Common myeloid progenitor, CD34-positive (primary cell): ENCODE measurements around the gene CDK10.

Source experiments
- CTCF ChIA-PET: fragments of 350-600 bp; sonication (Branson Sonifier 250); formaldehyde crosslinking; loops from one replicate; lab custom pipeline; 2021; ENCODE audit warnings: antibody characterized with exemption; lab: Charles Lee
- POLR2A ChIA-PET: fragments of 350-600 bp; sonication (Branson Sonifier 250); formaldehyde crosslinking; loops from one replicate; lab custom pipeline; 2021; ENCODE audit warnings: antibody characterized with exemption; lab: Charles Lee
- DNase-seq, 3 donors: peaks; one replicate each; pipeline versions ENCODE4 v3.0.0 to v3.0.0-alpha.2; 2013
- H3K27ac ChIP-seq, 2 experiments: 1 replicate in 1 of 2; 2 replicates in 1 of 2; pipeline ENCODE4 v1.7.0; 2013; ENCODE audit warnings: inconsistent platforms in 2 of 2, low read length in 2 of 2, mild to moderate bottlenecking in 2 of 2, low read depth in 1 of 2, moderate library complexity in 1 of 2; ENCODE audit not compliant: severe bottlenecking in 2 of 2, insufficient read depth in 1 of 2, poor library complexity in 1 of 2
- H3K27me3 ChIP-seq, 5 experiments: replicated peaks in 2 of 5; 1 replicate in 3 of 5; 2 replicates in 2 of 5; pipeline versions ENCODE4 v1.6.1 to v1.7.0; 2013; ENCODE audit warnings: low read length in 4 of 5, mild to moderate bottlenecking in 2 of 5, moderate library complexity in 2 of 5, inconsistent platforms in 1 of 5; ENCODE audit not compliant: insufficient read depth in 5 of 5, control insufficient read depth in 4 of 5
- H3K36me3 ChIP-seq, 4 experiments: 1 replicate in 2 of 4; 2 replicates in 2 of 4; pipeline versions ENCODE4 v1.6.1 to v1.7.0; 2013; ENCODE audit warnings: low read length in 3 of 4, control low read depth in 1 of 4, mild to moderate bottlenecking in 1 of 4; ENCODE audit not compliant: control insufficient read depth in 4 of 4, insufficient read depth in 4 of 4
- H3K4me1 ChIP-seq, 4 experiments: 1 replicate in 3 of 4; 2 replicates in 1 of 4; pipeline versions ENCODE4 v1.6.1 to v1.7.1; 2013; ENCODE audit warnings: low read length in 3 of 4, mild to moderate bottlenecking in 3 of 4, control low read depth in 1 of 4, inconsistent platforms in 1 of 4, moderate library complexity in 1 of 4; ENCODE audit not compliant: control insufficient read depth in 4 of 4, insufficient read depth in 4 of 4; ENCODE audit errors: control extremely low read depth in 1 of 4
- H3K4me3 ChIP-seq, 7 experiments: 1 replicate in 4 of 7; 2 replicates in 3 of 7; pipeline versions ENCODE4 v1.5.1 to v1.7.0; 2013; ENCODE audit warnings: mild to moderate bottlenecking in 7 of 7, low read length in 6 of 7, moderate library complexity in 6 of 7, inconsistent platforms in 2 of 7, low read depth in 2 of 7, control low read depth in 1 of 7; ENCODE audit not compliant: insufficient read depth in 4 of 7, control insufficient read depth in 1 of 7; ENCODE audit errors: extremely low read depth in 1 of 7
- H3K9me3 ChIP-seq, 5 experiments: 1 replicate in 4 of 5; 2 replicates in 1 of 5; pipeline versions ENCODE4 v1.6.1 to v1.7.1; 2013; ENCODE audit warnings: low read length in 4 of 5, mild to moderate bottlenecking in 2 of 5, inconsistent platforms in 1 of 5, low read depth in 1 of 5, moderate library complexity in 1 of 5; ENCODE audit not compliant: control insufficient read depth in 4 of 5, insufficient read depth in 2 of 5; ENCODE audit errors: control extremely low read depth in 1 of 5
- WGBS: methylation state at CpG from one replicate; pipeline ENCODE4 v1.1.5; 2013; ENCODE audit not compliant: insufficient coverage; 5-methylcytosine and 5-hydroxymethylcytosine counted together

The CDK10 gene

DNA sequence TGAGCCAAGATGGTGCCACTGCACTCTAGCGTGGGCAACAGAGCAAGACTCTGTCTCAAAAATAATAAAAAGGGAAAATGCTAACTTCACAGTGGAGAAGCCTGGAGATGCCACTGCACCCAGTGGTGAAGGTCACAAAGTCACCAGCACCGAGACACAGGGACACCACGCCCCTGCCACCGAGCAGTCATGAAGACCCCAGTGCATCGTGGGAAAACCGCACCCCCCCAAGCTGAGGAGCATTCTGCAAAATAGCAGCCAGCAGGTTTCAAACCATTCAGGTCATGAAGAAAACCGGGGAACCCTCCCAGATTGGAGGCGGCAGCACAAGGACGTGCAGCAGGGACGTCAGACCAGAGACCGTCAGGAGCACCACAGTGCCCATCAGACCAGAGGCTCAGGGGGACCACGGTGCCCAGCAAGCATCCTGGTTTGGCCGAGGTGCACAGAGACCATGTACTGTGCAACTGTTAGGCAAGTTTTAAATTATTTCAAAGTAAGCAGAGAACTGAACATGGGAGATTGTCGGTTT, 42.7 kb upstream of the CDK10 start:
- 91% methylated on average over 13 of the region's 14 CpGs for WGBS
- POLR2A ChIA-PET: no interaction called here
- no peaks in the 10 kb centered on the region for H3K27me3 ChIP-seq
- peaks cover 0 to 3% (median 0%) of the 10 kb centered on the region in 5 experiments for H3K9me3 ChIP-seq
- peaks cover 4 to 38% (median 25%) of the 10 kb centered on the region in 4 experiments for H3K36me3 ChIP-seq
- H3K4me3 ChIP-seq: no peak overlapping the region
- CTCF ChIA-PET: no interaction called here
- H3K27ac ChIP-seq: no peak overlapping the region
- DNase-seq: no peak
- H3K4me1 ChIP-seq: peaks cover 0 to 6% (median 2%) of the 10 kb centered on the region in 4 experiments

DNA sequence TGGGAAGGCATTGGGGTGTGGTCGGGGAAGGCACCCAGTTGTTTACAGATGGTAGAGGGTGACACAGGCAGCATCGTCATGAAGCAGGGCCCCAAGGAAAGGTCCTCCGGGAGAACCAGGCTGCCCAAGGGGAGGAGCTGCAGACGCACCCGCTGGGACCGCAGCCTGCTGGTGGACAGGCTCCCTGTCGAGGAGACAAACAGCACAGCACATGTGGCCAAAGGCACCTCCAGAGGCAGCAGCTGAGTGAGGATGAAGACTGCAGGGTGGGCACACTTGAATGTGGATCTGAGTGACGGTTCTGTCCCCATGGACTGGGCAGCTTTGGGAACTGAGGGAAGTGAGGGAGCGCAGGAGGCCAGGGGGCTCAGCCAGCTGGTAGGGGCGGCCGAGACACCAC, 41.4 kb upstream of the CDK10 start:
- H3K27ac ChIP-seq: no peak overlapping the region
- peaks cover 4 to 42% (median 27%) of the 10 kb centered on the region in 4 experiments for H3K36me3 ChIP-seq
- H3K4me1 ChIP-seq: peaks cover 0 to 6% (median 2%) of the 10 kb centered on the region in 4 experiments
- no peak for DNase-seq
- over 99% methylated on average over 9 of the region's 11 CpGs for WGBS
- CTCF ChIA-PET: interaction anchor here (0.6 to 1.0 kb wide), 2 partner anchors 30 to 44 kb away, joined by 3 read pairs; no protein-coding TSS in a partner anchor
- no peak overlapping the region for H3K4me3 ChIP-seq
- H3K27me3 ChIP-seq: no peaks in the 10 kb centered on the region
- H3K9me3 ChIP-seq: peaks cover 0 to 3% (median 0%) of the 10 kb centered on the region in 5 experiments
- POLR2A ChIA-PET: no interaction called here

DNA sequence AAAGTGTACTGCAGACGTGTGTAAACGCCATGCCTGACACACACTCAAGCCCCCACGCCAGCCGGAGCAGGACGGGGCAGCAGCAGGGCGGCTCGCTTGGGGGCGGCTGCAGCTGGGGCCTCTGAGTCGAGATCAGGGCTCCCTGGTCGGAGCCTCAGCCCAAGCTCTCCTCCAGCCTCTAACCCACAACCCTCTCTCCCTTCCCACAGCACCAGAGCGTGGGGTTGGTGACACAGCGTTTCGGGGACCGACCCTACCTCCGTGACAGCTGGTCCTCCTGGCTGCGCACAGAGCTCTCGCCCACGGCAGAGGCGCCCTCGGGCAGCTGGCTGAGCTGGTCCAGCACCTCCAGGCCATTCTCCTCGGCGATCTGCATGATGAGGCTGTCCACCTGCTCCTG, 40.2 kb upstream of the CDK10 start:
- no peaks in the 10 kb centered on the region for H3K27me3 ChIP-seq
- ChIA-PET CTCF (no interaction called here), POLR2A (no interaction called here)
- peaks cover 4 to 49% (median 30%) of the 10 kb centered on the region in 4 experiments for H3K36me3 ChIP-seq
- H3K27ac ChIP-seq: no peak overlapping the region
- peaks cover 0 to 3% (median 0%) of the 10 kb centered on the region in 5 experiments for H3K9me3 ChIP-seq
- no peaks in the 10 kb centered on the region for H3K4me1 ChIP-seq
- H3K4me3 ChIP-seq: no peak overlapping the region
- 98% methylated on average over 22 of the region's 22 CpGs for WGBS
- no peak for DNase-seq

DNA sequence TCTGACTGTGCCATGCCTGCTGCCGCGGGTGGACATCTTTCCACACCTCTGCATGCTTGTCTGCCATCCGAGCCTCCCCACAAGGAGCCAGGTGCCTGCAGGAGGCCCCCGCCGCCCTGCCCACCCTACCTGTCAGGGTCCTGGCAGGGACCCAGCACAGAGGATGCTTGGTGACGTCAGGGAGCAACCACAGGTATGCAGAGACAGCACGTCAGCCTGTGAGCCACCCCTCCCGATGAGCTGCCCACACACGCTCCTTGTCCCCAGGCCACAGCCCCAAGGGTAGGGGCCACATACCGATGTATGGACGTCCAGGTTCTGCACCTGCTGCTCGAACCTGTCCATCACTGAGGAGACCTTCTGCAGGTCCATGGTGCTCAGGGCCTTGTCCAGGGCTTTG, 39.6 kb upstream of the CDK10 start:
- H3K36me3 ChIP-seq: peaks cover 4 to 52% (median 35%) of the 10 kb centered on the region in 4 experiments
- DNase-seq: no peak
- H3K4me1 ChIP-seq: no peaks in the 10 kb centered on the region
- ChIA-PET CTCF (interaction anchor here (0.6 kb wide), 1 partner anchor 227 kb away, joined by 3 read pairs; no protein-coding TSS in a partner anchor), POLR2A (no interaction called here)
- WGBS: 94% methylated on average over 10 of the region's 12 CpGs
- no peaks in the 10 kb centered on the region for H3K27me3 ChIP-seq
- H3K4me3 ChIP-seq: no peak overlapping the region
- H3K9me3 ChIP-seq: peaks cover 0 to 3% (median 0%) of the 10 kb centered on the region in 5 experiments
- H3K27ac ChIP-seq: no peak overlapping the region

DNA sequence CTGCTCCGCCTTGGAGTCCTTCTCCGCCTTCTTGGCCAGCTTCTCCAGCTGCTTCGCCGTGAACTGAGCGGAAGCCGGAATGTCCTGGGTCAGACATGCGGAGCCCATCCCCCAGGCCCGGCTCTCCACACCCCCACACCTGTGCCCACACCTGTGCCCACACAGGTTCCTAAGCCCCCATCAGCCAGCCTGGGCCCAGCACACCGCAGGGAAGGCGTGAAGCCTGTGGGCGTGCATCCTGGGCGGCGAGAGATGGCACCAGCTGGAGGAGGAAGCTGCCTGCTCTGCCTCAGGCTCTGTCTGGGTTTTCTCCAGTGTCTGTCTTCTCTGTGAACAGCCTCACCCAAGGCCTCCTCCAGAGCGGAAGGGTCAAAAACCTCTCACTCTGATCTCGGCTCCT, 34.9 kb upstream of the CDK10 start:
- H3K4me3 ChIP-seq: no peak overlapping the region
- 99% methylated on average over 14 of the region's 15 CpGs for WGBS

DNA sequence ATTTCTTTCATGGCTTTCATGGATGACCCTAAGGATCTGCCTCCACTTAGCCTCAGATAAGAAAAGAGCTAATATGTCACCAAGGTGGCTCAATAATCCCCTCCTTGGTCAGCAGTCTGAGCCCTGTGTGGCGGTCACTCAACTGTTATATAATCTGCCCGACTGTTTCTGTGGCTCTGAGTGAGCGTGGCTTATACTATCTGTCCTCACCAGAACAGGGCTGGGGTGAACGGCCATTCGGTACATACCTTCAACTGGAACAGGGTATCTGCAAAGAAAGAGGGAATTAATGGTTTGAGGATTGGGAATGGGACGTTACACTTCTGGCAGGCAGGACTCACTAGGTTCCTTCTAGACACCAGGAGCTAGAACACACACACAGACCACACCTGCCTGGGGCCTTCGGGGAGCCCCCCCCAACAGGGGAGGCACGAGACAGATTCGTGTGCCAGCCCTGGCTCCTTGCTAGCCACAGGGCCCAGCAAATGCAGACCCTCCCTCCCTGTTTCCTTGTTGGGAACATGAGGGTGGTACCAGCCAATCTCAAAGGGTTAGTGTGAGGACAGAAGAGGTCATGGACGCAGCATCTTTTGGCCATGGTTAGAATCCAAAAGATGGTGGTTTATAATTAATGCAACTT, 32.7 kb upstream of the CDK10 start:
- no peaks in the 10 kb centered on the region for H3K9me3 ChIP-seq
- H3K36me3 ChIP-seq: peaks cover 3 to 24% (median 17%) of the 10 kb centered on the region in 4 experiments
- peaks cover 7 to 24% (median 21%) of the 10 kb centered on the region in 4 experiments for H3K4me1 ChIP-seq
- H3K27ac ChIP-seq: peak overlapping the region in 1 of 2 experiments; percentile 28
- no peak for DNase-seq
- no peak overlapping the region for H3K4me3 ChIP-seq
- ChIA-PET POLR2A (no interaction called here), CTCF (no interaction called here)
- WGBS: 100% methylated on average over 5 of the region's 10 CpGs
- H3K27me3 ChIP-seq: no peaks in the 10 kb centered on the region

More for the DNA sequence above, 34.9 kb upstream of the CDK10 start:
- H3K27ac ChIP-seq: no peak overlapping the region
- H3K27me3 ChIP-seq: no peaks in the 10 kb centered on the region
- peaks cover 2 to 10% (median 8%) of the 10 kb centered on the region in 4 experiments for H3K4me1 ChIP-seq
- ChIA-PET POLR2A (no interaction called here), CTCF (no interaction called here)
- peaks cover 6 to 33% (median 22%) of the 10 kb centered on the region in 4 experiments for H3K36me3 ChIP-seq
- H3K9me3 ChIP-seq: peaks cover 0 to 3% (median 0%) of the 10 kb centered on the region in 5 experiments
- DNase-seq: no peak

DNA sequence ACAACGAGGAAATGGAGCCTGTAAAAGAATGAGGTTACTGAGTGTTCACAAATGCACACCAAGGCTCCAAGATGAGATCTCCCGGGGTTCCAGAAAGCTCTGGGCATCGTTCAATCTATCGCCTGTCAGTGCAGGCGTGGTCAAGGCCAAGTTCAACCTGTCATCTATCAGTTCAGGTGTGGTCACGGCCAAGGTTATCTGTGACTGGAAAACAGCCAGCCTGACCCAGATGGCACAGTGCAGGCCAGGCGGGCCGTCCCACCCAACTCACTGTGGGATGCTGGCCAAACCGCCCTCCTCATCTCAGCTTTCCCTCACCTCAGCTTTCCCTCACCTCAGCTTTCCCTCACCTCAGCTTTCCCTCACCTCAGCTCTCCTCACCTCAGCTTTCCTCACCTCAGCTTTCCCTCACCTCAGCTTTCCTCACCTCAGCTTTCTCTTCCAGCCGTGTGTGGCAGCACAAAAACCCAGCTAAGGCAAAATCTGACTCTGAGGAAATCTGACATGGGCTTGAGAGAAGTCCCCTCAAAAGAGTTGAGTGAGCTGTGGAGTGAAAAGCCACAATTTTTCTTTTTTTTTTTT, 31.3 kb upstream of the CDK10 start:
- no peak for DNase-seq
- H3K27me3 ChIP-seq: no peaks in the 10 kb centered on the region
- peaks cover 3 to 25% (median 18%) of the 10 kb centered on the region in 4 experiments for H3K36me3 ChIP-seq
- H3K27ac ChIP-seq: no peak overlapping the region
- no peaks in the 10 kb centered on the region for H3K9me3 ChIP-seq
- peaks cover 9 to 27% (median 21%) of the 10 kb centered on the region in 4 experiments for H3K4me1 ChIP-seq
- POLR2A ChIA-PET: no interaction called here
- 94% methylated on average over 7 of the region's 10 CpGs for WGBS
- H3K4me3 ChIP-seq: no peak overlapping the region
- CTCF ChIA-PET: no interaction called here
